ENCODE results near the gene SELPLG.

DNA sequence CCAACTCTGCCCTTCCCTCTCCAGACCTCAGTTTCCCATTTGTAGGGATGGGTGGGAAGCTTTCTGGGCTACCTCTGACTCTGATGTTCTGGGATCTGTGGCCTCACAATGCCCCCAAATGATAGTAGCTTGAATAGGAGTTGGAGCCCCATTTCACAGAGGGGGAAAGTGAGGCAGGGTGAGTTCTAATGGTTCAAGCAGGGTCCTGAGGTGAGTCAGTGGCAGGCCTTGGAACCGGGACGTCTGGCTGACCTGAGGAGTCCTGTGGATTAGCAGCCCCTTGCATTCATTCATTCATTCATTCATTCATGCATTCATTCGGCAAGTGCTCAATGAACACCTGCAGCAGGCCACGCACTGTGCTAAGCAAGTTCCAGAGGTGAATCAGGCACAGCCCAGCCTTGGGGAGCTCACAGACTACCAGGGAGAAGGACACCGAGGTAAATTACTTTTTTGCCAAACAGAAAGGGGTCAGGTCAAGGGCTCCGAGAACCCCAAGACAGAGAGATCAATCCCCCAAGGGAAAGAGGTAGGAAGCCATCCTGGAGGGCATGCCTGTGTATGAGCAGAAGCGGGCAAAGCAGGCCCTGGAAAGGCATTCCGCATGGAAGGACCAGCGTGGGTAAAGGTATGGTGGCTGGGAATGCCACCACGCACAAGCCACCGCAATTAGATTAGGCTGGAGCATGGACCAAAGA lies 35.0 kb downstream of the SELPLG start:
- TF ChIP-seq CTCF (IDR thresholded peaks at IDR 0.05) = no peak
- no peak for TF ChIP-seq POLR2A (IDR thresholded peaks at IDR 0.05)
- TF ChIP-seq POLR2AphosphoS5 (IDR thresholded peaks at IDR 0.05) = no peak

Data from gastroesophageal sphincter (tissue), 3 donors.